ENCODE results near the gene CDCA5. TPM values are rescaled to one million over a fixed set of nuclear protein-coding genes. Genes with fewer than 3 reads are reported as not detected.

CDCA5 gene
- total and polyA plus RNA-seq, 2 of the 4 experiments (the other 2 are of a cell fraction) = 9.1 to 14.0 TPM

DNA sequence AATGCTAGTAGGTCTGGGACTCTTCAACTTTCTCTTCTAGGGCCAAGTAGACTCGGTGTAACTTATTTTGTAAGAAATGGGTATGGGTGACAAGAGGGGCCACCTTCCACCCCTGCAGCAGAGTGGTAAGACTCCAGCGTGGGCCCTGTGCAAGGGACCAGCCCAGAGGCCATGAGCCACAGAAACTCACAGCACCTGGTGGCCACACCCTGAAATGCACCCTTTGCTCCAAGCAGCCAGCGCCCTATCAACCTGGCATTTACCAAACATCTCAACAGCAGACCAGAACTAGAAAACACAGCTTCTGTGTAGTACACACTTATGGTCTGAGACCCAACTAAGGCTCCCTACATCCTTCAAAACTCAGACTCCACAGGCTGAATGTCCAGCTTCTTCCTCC, 5.7 kb downstream of the CDCA5 start (continued):
- TF ChIP-seq CTCF (conservative IDR thresholded peaks at IDR 0.05; ENCODE audit: low read depth, low read length) (peak; percentile 43), RCOR1 (IDR thresholded peaks at IDR 0.05; ENCODE audit: insufficient replicate concordance, low read length) (no peak)

GRCh38 chr11:65077451-65077850, 6.4 kb downstream of the CDCA5 start:
- Histone ChIP-seq H2AK5ac (ENCODE audit: low read depth, low read length) (no peak overlapping the region), H4K8ac (ENCODE audit: low read depth in 2 of 2, low read length in 2 of 2) (no peak overlapping the region), H2BK5ac (ENCODE audit: low read depth, low read length, poor library complexity, severe bottlenecking) (no peak overlapping the region), H4K91ac (ENCODE audit: insufficient read depth, low read depth, low read length) (no peak overlapping the region), H4K5ac (ENCODE audit: low read depth, low read length) (no peak overlapping the region), H3K4ac (ENCODE audit: low read depth, low read length) (no peak overlapping the region), H2AFZ (replicated peaks; ENCODE audit: low read length, poor library complexity) (no peak overlapping the region), H2AK9ac (replicated peaks; ENCODE audit: low read depth, low read length, poor library complexity) (no peak overlapping the region), H3K9ac (ENCODE audit: low read depth, low read length) (no peak overlapping the region), H3K18ac (ENCODE audit: low read depth, low read length) (no peak overlapping the region), H2BK15ac (ENCODE audit: low read depth, low read length) (no peak overlapping the region), H3K9me1 (ENCODE audit: insufficient read depth, low read length) (no peaks in the 10 kb centered on the region; the same call in 1 of the 2 replicates), H3K27ac (ENCODE audit: insufficient read depth, low read length) (no peak overlapping the region), H4K20me1 (ENCODE audit: insufficient read depth, low read length) (no peaks in the 10 kb centered on the region), H3K79me1 (ENCODE audit: low read depth in 1 of 2, low read length in 2 of 2) (peaks cover 28 to 42% of the 10 kb centered on the region in 2 experiments), H3K23ac (ENCODE audit: low read depth, low read length) (no peak overlapping the region), H3K27me3 (ENCODE audit: control insufficient read depth, insufficient read depth, low read length) (no peaks in the 10 kb centered on the region), H3K56ac (ENCODE audit: extremely low read depth, insufficient read depth, low read length) (no peak overlapping the region), H3K14ac (replicated peaks; ENCODE audit: low read depth, low read length) (no peak overlapping the region), H2BK120ac (ENCODE audit: low read depth, low read length) (no peak overlapping the region), H3K4me1 (ENCODE audit: control insufficient read depth, insufficient read depth, low read length) (no peaks in the 10 kb centered on the region), H3K36me3 (ENCODE audit: control insufficient read depth, insufficient read depth, low read length) (peaks cover 2% of the 10 kb centered on the region), H3K4me2 (ENCODE audit: low read depth, low read length) (no peak overlapping the region), H3K4me3 (ENCODE audit: insufficient read depth, low read depth, low read length) (no peak overlapping the region), H2BK20ac (ENCODE audit: low read depth, low read length) (no peak overlapping the region), H3K9me3 (ENCODE audit: control insufficient read depth, insufficient read depth, low read length) (no peaks in the 10 kb centered on the region)
- no peak for ATAC-seq (ENCODE audit: low read depth)
- no TSS peak for BruUV-seq (replicated peaks)
- TF ChIP-seq RFX5 (IDR thresholded peaks at IDR 0.05; ENCODE audit: low read depth, low read length) (no peak), CTCF (conservative IDR thresholded peaks at IDR 0.05; ENCODE audit: low read depth, low read length) (no peak), CEBPB (IDR thresholded peaks at IDR 0.05; ENCODE audit: low read depth, low read length) (no peak), MXI1 (IDR thresholded peaks at IDR 0.05; ENCODE audit: borderline replicate concordance, low read depth, low read length) (no peak), CHD1 (IDR thresholded peaks at IDR 0.05; ENCODE audit: low read depth, low read length) (no peak)
- TF ChIP-seq, protein P1, sequence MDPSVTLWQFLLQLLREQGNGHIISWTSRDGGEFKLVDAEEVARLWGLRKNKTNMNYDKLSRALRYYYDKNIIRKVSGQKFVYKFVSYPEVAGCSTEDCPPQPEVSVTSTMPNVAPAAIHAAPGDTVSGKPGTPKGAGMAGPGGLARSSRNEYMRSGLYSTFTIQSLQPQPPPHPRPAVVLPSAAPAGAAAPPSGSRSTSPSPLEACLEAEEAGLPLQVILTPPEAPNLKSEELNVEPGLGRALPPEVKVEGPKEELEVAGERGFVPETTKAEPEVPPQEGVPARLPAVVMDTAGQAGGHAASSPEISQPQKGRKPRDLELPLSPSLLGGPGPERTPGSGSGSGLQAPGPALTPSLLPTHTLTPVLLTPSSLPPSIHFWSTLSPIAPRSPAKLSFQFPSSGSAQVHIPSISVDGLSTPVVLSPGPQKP (IDR thresholded peaks at IDR 0.05; ENCODE audit: borderline replicate concordance, low read depth, low read length) = no peak
- 100% methylated on average over 1 of the region's 4 CpGs; no CpG with 5 or more reads in 1 of the 2 experiments for WGBS, 2 experiments (ENCODE audit: extremely low coverage in 2 of 2, insufficient read length in 1 of 2)
- DNase-seq = peak; percentile 31
- POLR2A ChIA-PET (ENCODE audit: unreplicated experiment) = no interaction called here
- in situ Hi-C loops (cut with MboI; ENCODE audit: low sequenced_read_pairs) = no loop called here
- intact Hi-C loops (cut with micrococcal nuclease) = no loop called here
- CTCF ChIA-PET = no interaction called here
- dilution Hi-C loops (cut with HindIII; ENCODE audit: low sequenced_read_pairs, unreplicated experiment) = no loop called here
